H1 (cell line): ENCODE data around the gene COL19A1. TPM values are rescaled to one million over a fixed set of nuclear protein-coding genes. Genes with fewer than 3 reads are reported as not detected.

Source experiments
- CHD7 ChIP-seq: fragments of 300-600 bp; sonication (generic); IDR thresholded peaks from 2 replicates; pipeline ENCODE4 v1.7.1; 2012; ENCODE audit warnings: low read length, moderate library complexity, mild to moderate bottlenecking, inconsistent platforms; ENCODE audit not compliant: insufficient replicate concordance
- SRF ChIP-seq: IDR thresholded peaks from 2 replicates; pipeline ENCODE4 v1.6.1; 2011; ENCODE audit warnings: mild to moderate bottlenecking, low read depth, low read length, moderate library complexity
- TAF1 ChIP-seq: IDR thresholded peaks from 2 replicates; pipeline ENCODE4 v1.6.1; 2011; ENCODE audit warnings: mild to moderate bottlenecking, low read depth, low read length
- polyA plus RNA-seq, 7 experiments: library from polyadenylated mRNA; depleted of rRNA in 3 of 7; stranded (reverse) in 5 of 7; unstranded in 2 of 7; fragments of >200 nt in 5 of 7; fragments of 200-250 nt in 2 of 7; gene quantifications; 1 replicate in 5 of 7; 2 replicates in 1 of 7; 4 replicates in 1 of 7; pipeline versions ENCODE4 v1.2.1 to v1.2.3, GENCODE V29; 2011 to 2013; ENCODE audit warnings: missing spikeins in 2 of 7, mixed read lengths in 2 of 7
- total RNA-seq: library from RNA; stranded (reverse); fragmentation: NEBNext Ultra II Directional; extraction: Animal tissue kit (Norgen Biotek cat#: 25700); gene quantifications from 2 replicates; pipeline ENCODE4 v1.2.1, GENCODE V29; 2021

The COL19A1 gene
- total and polyA plus RNA-seq, 2 of the 8 experiments (the other 6 are each of a cell fraction or from before 2014, with no cell fraction given), result not detected

DNA sequence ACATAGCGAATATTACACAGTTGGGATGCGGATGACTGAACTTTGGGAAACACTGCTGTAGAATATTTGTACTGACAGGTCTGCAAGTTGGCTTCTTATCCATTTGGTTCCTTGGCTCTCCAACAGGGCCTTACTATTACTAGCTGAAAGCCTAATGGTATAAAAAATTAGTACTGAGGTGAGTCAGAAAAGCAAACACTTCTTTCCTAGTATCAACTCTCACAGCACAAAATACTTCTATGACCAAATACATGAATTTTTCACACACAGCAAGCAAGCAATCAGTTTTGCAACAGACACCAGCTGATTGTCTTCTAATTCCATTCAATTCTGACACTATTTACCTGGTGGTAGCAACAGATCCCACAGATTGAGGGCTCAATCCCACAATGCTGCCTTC lies 268.2 kb downstream of the COL19A1 start (continued):
- TF ChIP-seq CHD7 (no peak), TAF1 (no peak), SRF (no peak)
- TF ChIP-seq, all 59 proteins: peak for 0
